Spleen (tissue), 7 donors: Measurements from ENCODE around the gene PMCH.

Source experiments
- CTCF ChIP-seq, 11 experiments: fragments of 200-600 bp in 7 of 11; fragments of 450-650 bp in 4 of 11; sonication (generic) in 4 of 11; IDR thresholded peaks in 8 of 11; conservative IDR thresholded peaks in 3 of 11; 1 replicate in 7 of 11; 2 replicates in 4 of 11; pipeline versions ENCODE4 v1.4.0 to v1.8.0; 2016 to 2021; ENCODE audit warnings: antibody characterized with exemption in 11 of 11, inconsistent platforms in 4 of 11, mild to moderate bottlenecking in 1 of 11
- POLR2A ChIP-seq, 3 donors: fragments of 450-650 bp; IDR thresholded peaks; one replicate each; pipeline ENCODE4 v1.5.1; 2017; ENCODE audit warnings: antibody characterized with exemption in 3 of 3, mild to moderate bottlenecking in 1 of 3
- donor health status: DM: no; HTN: no; CAD: no; lungs with moderate emphysema.
- donor health status: DM: no; HTN: no; CAD: no.
- donor health status: DM: no; HTN: no; CAD: no.

GRCh38 chr12:102232036-102232435, 34.4 kb upstream of the PMCH start:
- TF ChIP-seq CTCF (IDR thresholded peaks at IDR 0.05 in 8 of 11, conservative IDR thresholded peaks at IDR 0.05 in 3 of 11) (no peak), POLR2A (IDR thresholded peaks at IDR 0.05) (no peak)
